GM10248 (cell line): ENCODE results near the gene TMEM132E.

Source experiments
- CTCF ChIA-PET: fragments of 300-600 bp; sonication (Branson Sonifier 250); formaldehyde crosslinking; extraction: SDS; loops from one replicate; lab custom pipeline; 2021; ENCODE audit warnings: antibody characterized with exemption; lab: Yijun Ruan, JAX
- POLR2A ChIA-PET: fragments of 350-650 bp; sonication (Branson Sonifier 250); formaldehyde crosslinking; extraction: SDS; loops from one replicate; lab custom pipeline; 2020; ENCODE audit warnings: antibody characterized with exemption; lab: Yijun Ruan, JAX
- DNase-seq: peaks from one replicate; pipeline ENCODE4 v3.0.0; 2012; ENCODE audit errors: extremely low spot score
- CTCF ChIP-seq: IDR thresholded peaks from 2 replicates; pipeline ENCODE4 v1.5.1; 2012; ENCODE audit warnings: mild to moderate bottlenecking, low read depth; ENCODE audit errors: extremely low read depth, missing control alignments, control extremely low read depth

The TMEM132E gene

GRCh38 chr17:34575182-34575581 is 4.2 kb upstream of the TMEM132E start:
- TF ChIP-seq CTCF, result no peak
- CTCF ChIA-PET, result interaction anchor here (1.2 to 2.3 kb wide), 4 partner anchors 10 to 33 kb away, joined by 3 to 6 read pairs (median 4); no protein-coding TSS in a partner anchor

GRCh38 chr17:34578016-34578415 is 1.4 kb upstream of the TMEM132E start:
- CTCF ChIA-PET, result no interaction called here
- TF ChIP-seq CTCF, result no peak
- POLR2A ChIA-PET, result no interaction called here
- DNase-seq, result no peak

More at GRCh38 chr17:34575182-34575581, 4.2 kb upstream of the TMEM132E start:
- DNase-seq, result no peak
- POLR2A ChIA-PET, result no interaction called here

GRCh38 chr17:34578656-34579016 is 746 bp upstream of the TMEM132E start:
- ChIA-PET CTCF (no interaction called here), POLR2A (no interaction called here)
- no peak for DNase-seq
- no peak for TF ChIP-seq CTCF

- ChIA-PET POLR2A (no interaction called here), CTCF (interaction anchor here (1.3 kb wide), 1 partner anchor 21 kb away, joined by 3 read pairs; no protein-coding TSS in a partner anchor)
- no peak for DNase-seq
- TF ChIP-seq CTCF, result no peak
These were observed 750 bp downstream of the TMEM132E start for GRCh38 chr17:34579979-34580684.

GRCh38 chr17:34580685-34581445 is 1.5 kb downstream of the TMEM132E start:
- POLR2A ChIA-PET, result no interaction called here
- CTCF ChIA-PET, result interaction anchor here (1.3 kb wide), 1 partner anchor 22 kb away, joined by 3 read pairs; no protein-coding TSS in a partner anchor
- TF ChIP-seq CTCF, result no peak
- DNase-seq, result no peak

- POLR2A ChIA-PET, result no interaction called here
- CTCF ChIA-PET, result interaction anchor here (1.3 kb wide), 1 partner anchor 22 kb away, joined by 3 read pairs; no protein-coding TSS in a partner anchor
- DNase-seq, result no peak
- no peak for TF ChIP-seq CTCF
These were observed 2.2 kb downstream of the TMEM132E start for GRCh38 chr17:34581446-34582184.
